RKO (cell line): ENCODE measurements around the gene ANKRD65.
"Not testable (repeated sequence)": the region's sequence is repeated elsewhere in the genome, so short reads cannot be mapped to it uniquely, and the experiment has no call there.

Source experiments
- DNase-seq: peaks from one replicate; pipeline ENCODE4 v3.0.0-alpha.2; 2016; ENCODE audit warnings: low spot score

The ANKRD65 gene

DNA sequence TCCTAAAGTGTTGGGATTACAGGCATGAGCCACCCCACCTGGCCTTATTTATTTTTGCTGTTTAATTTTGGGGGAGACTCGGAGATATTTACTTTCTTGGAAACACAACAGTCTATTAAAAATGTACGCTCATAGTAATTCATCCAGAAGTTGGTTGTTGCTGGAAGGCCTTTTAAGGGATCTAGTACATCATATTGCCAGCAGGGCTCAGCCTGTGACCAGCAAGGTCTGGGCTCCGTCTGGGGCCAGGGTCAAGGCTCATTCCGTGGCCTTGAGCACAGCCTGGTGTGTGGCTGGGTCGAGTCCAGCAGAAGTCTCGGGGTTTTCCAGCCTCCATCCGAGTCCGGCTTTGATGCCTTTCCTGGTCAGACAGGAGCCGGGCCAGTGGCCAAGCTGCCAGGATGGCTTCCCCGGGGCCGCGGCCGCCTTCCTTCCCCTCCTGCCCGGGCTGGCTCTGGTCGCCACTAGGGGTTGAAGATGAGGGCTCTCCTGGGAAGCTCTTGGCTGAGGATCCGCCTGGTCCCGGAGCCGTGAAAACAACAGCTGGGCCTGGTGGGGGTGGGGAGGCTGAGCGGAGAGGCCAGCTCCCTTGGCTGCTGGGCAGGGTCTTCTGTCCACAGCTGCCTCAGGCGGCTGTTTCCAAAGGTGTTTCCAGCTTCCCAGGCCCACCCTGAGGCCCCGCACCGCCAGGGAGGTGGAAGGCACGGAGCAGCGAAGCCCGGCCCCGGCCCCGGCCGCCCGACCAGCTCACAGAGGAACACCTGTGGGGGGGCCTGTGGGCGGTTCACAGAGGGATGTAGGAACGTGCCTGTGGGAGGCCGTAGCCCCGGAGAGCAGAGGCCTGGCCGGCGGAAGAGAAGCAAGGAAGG, 9.3 kb upstream of the ANKRD65 start:
- DNase-seq = no peak

DNA sequence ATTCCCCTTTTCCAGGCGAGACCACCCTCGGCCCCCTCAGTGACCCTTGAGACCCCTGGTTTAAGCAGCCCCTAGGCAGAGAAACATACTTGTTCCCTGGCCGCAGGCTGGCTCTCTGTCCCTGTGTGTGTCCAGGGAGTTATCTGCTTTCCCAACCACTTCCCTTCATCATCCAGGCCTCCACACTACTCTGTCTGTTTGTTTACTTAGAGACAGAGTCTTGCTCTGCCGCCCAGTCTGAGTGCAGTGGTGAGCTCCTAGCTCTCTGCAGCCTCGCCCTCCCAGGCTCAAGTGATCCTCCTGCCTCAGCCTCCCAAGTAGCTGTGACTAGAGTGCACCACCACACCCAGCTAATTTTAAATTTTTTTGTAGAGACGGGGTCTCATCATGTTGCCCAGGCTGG, 8.6 kb upstream of the ANKRD65 start:
- DNase-seq = no peak

DNA sequence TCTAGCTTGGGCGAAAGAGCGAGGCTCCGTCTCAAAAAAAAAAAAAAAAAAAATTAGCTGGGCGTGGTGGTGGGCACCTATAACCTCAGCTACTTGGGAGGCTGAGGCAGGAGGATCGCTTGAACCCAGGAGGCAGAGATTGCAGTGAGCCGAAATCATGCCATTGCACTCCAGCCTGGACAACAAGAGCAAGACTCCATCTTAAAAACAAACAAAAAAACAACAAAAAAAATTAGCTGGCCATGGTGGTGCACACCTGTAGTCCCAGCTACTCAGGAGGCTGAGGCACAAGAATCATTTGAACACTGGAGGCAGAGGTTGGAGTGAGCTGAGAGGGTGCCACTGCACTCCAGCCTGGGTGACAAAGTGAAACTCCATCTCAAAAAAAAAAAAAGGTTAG, 7.9 kb upstream of the ANKRD65 start:
- DNase-seq = not testable (repeated sequence)

DNA sequence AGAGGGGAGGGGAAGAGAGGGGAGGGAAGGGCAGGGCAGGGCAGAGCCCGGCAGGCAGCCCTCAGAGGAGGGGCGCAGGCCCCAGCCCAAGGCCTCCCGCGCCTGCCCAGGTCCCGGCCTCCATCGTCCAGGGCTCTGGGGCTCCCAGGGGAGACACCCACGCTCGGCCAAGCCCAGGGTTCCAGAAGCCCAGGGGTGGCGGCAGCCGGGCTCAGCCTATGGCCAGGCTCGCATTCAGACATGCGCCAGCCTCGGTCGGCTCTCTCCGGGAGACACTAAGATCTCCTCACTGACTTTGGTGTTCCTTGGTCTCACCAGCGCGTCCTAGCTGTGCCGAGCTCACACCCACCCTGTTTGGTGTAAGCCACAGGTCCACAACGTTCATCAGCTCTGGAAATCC, 7.1 kb upstream of the ANKRD65 start:
- DNase-seq = no peak

DNA sequence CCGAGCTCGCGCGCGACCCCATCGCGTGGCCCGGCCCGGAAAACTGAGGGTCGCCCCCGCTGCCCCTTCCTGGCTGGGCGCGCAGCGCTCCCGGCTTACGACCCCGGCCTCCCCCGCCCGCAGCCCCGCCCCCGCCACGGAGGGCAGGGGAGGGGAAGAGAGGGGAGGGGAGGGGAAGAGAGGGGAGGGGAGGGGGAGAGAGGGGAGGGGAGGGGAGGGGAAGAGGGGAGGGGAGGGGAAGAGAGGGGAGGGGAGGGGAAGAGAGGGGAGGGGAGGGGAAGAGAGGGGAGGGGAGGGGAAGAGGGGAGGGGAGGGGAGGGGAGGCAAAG, 6.7 kb upstream of the ANKRD65 start:
- no peak for DNase-seq

DNA sequence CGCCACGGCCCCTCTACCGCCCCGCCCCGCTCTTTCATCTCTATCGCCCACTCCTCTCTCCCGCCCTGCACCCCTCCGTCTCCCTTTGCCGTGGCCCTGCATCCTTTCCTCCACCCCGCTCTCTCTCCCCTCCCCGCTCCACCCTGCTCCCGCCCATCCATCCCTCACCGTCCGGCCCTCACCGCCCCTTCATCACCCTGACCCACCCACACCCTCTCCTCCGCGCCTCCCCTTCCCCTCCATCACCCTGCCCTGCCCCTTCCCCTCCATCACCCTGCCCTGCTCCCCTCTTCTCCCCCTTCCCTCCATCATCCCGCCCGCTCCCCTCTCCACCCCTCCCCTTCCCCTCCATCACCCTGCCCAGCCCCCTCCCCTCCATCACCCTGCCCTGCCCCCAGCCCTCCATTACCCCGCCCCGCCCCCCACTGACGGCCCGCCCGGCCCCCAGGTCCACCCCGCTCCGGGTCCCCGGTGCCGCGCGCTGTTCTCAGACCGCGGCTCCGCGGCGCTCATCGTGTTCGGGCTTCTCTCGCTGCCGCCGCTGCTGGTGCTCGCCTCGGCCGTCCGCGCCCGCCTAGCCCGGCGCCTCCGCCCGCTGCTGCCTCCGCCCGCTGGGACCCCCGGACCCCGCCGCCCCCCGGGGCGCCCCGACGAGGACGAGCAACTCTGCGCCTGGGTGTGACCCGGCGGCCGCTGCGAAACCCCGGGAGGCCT, 6.2 kb upstream of the ANKRD65 start:
- no peak for DNase-seq

DNA sequence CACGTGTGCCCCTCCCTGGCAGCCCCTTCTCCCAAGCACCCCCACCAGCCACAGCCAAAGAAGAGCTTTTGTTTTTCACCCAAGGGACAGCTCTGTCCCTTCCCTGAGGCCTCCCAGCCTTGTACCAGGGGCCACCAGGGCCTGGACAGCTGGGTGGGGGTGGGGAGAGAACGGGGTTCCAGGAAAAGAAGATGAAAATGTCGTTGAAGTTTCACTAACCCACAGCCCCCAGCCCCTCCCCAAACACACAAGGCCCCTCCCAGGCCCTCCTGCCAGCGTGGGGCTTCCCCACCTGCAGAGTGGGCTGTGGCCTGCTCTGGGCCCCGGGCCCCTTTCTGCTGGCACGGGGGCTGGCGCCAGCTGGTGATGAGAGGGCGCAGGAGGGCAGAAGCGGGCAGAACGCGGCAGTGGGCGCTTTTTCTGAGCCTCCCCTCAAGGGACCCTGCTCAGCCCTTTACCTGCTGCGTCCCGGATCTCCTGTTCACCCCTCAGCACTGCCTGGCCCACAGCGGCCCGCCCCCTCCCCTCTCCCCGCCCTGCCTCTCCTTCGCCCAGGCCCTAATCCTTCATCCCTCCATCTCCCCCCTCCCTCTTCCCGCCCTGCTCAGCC, 5.5 kb upstream of the ANKRD65 start:
- no peak for DNase-seq

DNA sequence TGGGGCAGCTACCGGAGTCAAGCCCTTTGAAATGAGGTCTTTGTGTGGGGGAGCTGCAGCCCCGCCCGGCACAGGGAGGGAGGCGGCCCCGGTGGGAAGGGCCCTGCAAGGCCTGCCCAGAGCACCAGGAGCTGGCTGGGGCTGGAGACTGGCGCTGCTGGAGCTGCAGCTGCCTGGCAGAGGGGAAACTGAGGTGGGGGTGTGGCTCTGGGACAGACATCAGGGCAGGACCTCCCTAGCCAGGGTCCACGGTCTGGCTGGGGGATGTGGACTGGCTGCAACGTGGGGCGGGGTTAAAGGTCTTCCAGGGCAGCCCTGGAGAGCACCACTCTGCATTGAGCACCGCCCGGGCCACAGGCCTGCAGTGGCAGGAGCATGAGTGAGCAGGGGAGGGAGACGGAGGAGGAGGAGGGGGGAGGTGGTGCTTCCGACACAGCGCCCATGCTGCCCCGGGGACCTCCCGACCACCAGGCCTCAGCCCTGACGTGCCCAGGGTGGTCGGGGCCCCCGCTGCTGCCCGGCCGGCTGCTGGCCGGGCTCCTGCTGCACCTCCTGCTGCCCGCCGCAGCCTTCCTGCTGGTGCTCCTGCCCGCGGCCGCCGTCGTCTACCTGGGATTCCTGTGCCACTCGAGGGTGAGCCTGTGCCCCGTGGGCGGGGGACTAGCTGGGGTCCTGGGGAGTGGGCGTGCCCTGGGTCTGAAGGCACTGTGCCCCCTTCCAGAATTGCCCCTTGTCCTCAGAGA, 4.8 kb upstream of the ANKRD65 start:
- DNase-seq = no peak

DNA sequence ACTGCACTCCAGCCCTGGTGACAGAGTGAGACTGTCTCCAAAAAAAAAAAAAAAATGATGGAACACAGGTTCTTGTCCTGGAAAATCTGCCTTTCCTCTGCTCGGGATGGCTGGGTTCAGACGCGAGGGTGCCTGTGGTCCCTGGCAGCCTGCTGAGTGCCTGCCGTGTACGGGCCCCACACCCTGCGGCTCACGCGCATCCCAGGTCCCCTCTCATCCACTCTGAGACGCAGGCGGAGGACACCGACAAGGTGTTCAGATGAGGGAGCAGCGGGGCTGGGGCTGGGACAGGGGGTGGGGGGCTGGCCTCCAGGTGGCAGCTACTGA, 4.3 kb upstream of the ANKRD65 start:
- no peak for DNase-seq

DNA sequence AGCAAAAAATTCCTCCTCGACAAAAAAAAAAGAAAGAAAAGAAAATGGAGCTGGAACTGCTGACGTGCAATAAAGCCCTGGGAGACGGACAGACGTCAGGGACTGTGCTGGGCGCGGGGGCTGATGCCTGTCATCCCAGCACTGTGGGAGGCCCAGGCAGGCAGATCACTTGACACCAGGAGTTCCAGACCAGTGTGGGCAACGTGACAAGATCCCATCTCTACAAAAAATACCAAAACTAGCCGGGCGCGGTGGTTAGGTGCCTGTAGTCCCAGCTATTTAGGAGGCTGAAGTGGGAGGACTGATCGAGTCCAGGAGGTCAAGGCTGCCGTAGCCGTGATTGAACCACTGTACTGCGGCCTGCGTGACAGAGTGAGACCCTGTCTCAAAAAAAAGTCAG, 3.6 kb upstream of the ANKRD65 start:
- DNase-seq = no peak

DNA sequence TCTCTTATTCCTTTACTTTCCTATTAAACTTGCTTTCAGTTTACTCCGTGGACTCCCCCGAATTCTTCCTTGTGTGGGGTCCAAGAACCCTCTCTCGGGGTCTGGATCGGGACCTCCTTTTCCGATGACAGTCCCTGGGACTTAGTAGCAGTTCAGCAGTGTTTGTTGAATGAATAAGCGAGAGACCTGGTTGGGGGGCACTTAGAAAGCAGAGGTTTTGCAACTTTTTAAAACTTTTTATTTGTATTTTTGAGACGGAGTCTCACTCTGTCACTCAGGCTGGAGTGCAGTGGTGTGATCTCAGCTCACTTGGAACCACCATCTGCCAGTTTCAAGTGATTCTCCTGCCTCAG, 2.1 kb upstream of the ANKRD65 start:
- DNase-seq = no peak

DNA sequence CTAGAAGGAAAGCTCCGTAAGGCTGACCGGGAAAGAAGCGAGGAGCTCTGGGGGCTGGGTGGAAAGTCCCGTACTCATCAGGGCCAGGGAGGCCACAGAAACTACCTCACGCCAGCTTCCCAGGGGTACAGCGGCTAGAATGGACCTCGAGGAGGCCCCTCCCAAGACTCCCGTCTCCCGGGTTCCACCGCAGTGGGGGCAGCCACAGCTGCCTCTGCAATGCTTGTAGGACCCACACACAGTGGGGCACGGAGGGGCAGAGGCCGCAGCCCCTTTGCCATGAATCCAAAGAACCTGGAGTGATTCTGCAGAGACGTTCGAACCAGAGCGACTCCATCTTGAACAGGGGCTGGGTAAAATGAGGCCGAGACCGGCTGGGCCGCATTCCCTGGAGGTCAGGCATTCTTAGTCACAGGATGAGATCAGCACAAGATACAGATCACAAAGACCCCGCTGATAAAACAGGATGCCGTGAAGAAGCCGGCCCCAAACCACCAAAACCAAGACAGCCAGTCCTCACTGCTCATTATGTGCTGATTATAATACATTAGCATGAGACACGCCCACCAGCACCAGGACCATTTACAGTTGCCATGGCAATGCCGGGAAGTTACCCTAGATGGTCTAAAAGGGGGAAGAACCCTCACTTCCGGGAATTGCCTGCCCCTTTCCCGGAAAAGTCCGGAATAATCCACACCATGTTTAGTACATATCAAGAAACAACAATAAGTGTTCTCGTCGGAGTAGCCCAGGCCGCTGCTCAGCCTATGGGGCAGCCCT, 1.6 kb upstream of the ANKRD65 start:
- no peak for DNase-seq

DNA sequence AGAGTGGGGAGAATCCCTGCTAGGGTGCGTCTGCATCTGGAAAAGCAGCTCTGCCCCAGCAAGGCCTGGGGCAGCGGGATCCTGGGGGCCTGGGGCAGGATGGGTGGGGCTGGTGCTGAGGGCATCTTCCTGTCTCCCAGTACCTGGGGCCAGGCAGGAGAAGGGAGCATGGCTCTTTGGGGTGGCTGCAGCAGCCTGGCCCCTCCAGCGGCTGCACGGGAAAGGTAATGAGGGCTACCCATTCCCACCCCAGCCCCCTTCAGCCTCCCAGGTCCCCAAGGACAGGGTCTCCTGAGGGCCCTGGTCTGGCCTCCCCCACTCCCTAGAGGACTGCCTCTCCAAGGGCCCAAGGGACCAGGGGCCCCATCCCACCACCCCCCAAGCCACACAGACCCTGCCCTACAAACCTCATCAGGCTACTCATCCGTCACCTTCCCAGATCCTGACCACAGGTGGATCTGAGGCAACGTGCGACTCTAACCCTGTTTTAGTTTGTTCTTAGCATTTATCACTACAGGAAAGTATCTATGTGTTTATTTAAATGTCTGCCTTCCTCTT, 910 bp upstream of the ANKRD65 start:
- DNase-seq = no peak

DNA sequence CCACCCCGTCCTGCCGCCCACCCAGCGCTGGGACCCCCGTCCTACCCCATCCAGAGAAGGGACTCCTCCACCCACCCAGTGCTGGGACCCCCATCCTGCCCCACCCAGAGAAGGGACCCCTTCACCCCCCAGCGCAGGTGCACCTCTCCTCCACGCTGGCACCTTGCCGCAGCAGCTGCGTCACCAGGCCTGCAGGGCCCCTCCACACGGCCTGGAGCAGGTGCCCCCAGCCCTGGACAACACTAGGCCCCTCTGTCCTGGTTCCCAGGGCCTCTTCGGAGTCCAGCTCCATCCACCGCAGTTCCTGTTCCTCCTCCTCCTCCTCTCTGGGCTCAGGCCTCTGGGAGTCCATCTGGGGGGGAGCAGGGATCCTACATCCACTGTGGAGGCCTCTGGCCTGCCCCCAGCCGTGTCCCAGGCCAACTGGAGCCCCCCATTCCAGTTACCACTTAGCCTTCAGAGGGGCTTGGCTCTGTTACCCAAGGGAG, 378 bp downstream of the ANKRD65 start:
- DNase-seq = no peak

DNA sequence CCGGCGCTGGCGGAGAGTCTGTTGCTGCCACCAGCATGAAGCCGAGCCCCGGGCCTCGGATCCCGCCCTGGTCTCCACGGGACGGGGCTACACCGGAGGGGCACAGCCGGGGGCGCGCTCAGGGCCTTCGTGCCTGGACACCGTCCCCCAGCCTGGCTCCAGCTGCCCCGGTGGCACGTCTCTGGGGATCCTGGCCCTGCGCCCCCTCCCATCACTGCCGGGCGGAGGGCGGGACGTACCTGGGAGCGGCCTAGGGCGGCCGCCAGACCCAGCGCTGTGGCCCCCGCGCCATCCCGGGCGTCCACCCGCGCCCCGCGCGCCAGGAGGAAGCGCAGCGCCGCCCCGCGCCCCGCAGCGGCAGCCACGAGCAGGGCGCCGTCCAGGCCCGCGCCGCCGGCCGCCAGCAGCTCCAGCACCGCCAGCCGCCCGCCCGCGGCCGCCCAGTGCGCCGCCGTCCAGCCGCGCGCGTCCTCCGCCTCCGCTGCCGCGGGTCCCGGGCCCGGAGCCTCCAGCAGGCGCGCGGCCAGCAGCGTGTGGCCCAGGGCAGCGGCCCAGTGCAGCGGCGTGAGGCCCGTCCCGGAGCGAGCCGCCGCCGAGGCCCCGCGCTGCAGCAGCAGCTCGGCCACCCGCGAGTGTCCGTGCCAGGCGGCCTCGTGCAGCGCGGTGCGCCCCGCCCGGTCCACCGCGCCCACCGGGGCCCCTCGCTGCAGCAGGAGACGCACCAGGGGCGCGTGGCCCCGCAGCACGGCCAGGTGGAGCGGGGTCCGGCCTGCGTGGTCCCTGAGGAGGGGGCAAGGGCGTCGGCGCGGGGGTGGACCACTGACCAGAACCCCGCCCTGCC, 1.0 kb downstream of the ANKRD65 start:
- DNase-seq = no peak

DNA sequence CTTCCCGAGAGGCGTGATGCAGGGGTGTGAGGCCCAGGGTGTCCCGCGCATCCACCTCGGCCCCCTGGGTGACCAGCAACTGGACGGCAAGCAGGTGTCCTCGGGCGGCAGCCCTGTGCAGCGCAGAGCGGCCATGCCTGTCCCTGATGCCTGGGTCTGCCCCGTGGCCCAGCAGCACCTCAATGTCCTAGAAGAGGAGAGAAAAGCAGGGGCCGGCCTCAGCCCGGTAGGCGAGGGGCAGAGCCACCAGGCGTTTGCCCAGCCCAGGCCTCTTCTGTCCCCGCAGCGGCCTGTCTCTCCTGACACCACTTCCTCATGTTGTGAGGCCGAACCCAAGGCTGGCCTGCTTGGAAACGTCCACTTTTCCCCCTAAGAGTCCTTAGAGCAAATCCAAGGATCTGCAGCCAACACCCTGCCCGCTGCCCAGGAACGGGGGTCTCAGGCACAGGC, 1.7 kb downstream of the ANKRD65 start:
- DNase-seq = no peak

DNA sequence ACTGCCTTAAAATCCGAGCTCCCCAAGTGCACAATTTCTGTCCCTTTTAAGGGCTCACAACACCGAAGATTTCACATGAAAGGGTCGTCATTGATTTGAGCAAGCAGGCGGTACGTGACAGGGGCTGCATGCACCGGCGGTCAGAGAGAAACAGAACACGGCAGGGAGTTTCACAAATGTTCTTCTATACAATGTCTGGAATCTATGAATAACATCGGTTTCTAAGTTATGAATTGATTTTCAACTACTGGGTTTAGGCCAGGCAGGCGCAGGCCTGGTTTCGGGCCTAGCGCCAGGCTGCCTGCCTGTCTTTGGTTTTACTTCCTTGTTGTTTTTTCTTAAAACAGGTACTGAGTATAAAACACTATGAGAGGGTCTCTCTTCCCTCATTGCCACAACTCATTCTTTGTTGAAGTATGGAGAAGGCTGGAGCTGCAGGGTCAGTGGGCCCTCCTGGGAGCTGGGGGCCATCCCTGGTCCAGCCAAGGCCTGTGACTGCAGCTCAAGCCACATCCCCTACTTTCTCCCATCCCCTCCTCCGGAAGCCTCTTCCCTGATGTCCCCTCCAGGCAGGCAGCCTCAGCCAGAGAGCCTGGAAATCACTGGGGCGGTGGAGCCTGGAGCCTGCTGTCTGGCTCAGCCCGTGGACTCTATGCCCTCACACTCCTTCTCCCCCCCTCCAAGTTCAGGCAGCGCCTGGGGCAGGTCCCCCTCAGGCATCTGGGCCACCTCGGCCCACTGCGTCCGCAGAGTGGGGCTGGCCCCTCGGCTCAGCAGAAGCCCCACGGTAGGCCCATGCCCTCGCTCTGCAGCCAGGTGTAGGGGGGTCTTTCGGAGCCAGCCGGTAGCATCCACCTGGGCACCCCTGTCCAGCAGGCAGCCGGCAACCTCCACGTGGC, 2.4 kb downstream of the ANKRD65 start:
- no peak for DNase-seq

DNA sequence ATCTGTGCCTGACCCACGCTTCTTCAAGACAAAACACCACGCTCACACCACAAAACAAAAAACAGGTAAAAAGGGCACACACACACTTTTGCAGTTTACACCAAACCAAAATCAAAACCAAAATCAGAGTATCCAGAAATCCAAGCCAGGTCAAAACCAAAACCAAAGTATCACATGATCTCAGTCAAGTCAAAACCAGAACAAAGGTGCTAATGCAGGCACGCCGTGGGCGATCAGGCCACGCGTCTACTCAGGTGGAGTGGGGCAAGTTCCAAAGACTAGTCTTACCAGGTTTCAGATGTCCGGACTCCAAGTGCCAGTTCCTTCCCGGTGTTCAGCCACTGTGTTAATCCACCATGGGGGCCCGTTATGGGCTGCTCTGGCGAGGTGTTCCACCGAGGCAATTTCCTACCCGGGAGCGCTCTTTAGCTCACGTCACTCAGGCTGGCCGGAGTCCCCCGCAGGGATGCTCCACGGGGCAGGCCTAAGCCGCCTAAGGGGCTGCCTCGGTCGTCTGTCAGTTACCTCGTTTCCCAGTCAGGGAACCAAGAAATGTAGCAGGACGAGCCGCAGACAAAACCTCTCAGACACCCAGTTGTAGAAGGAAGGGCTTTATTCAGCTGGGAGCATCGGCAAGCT, 3.1 kb downstream of the ANKRD65 start:
- DNase-seq = not testable (repeated sequence)

DNA sequence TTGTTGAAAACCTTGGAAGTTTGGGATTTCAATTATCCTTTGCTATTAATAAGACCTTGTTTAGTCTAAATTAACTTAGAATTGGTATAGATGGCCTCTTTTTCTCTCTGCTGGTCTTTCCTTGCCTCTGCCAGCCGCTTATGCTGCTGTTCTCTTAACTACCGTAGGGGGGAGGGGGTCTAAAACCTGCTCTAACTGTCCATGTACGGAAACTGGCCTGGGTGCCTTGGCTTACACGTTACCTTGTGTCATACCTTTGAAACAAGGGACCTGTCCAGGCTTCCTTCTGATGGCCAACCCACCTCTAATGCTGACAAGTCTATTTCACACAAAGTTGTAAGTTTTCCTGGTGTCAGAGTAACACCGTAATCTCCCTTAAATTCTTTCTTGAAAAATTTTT, 3.7 kb downstream of the ANKRD65 start:
- not testable (repeated sequence) for DNase-seq
